ENCODE measurements around the gene ALPG. TPM values are rescaled to one million over a fixed set of nuclear protein-coding genes. Genes with fewer than 3 reads are reported as not detected.
"Not testable (repeated sequence)": the region's sequence is repeated elsewhere in the genome, so short reads cannot be mapped to it uniquely, and the experiment has no call there.

The ALPG gene
- total and polyA plus RNA-seq, 9 of the 15 experiments (the other 6 are each of a cell fraction or from before 2014, with no cell fraction given) = not detected

DNA sequence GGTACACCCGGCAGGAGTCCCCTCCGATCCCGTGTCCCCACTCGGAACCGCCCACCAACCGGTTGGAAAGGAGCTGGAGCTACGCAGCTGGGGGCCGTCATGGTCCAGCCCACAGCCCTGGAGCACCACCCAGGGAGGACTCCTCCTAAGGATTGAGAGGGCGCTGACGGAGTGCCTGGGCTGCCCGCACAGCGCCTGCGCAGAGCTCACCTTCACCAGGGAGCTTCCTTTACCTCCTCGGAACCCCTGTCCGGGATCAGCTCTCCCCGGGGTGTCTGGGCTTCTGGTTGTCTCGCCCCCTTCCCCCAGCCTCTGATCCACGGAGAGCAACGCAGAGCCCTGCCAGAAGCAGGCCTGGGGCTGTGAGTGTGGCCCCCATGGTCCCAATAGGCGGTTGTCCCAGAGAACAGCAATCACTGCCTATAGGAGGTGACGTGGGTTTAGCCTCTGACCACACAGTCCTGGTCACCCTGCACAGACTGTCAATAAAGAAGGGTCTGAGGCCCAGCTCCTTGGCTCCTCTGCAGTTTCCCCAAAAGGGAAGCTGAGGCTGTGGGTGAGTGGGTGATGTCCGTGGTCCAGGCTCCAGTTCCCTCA lies 14.6 kb downstream of the ALPG start:
- BruUV-seq (replicated peaks) = no TSS peak
- ATAC-seq (no peak), DNase-seq (ENCODE audit: extremely low read depth in 1 of 4, low spot score in 3 of 4) (no peak), FAIRE-seq (no peak)
- CTCF ChIA-PET (ENCODE audit: low intra/inter-chr PET ratio) = no interaction called here
- H3K9me1 ChIP-seq (ENCODE audit: control insufficient read depth, insufficient read depth, low read length) = no peaks in the 10 kb centered on the region
- peaks cover 0 to 9% of the 10 kb centered on the region in 2 experiments; a peak in 2 of 5 replicates for H3K4me1 ChIP-seq (replicated peaks in 1 of 2; ENCODE audit: control insufficient read depth in 2 of 2, insufficient read depth in 2 of 2, low read length in 2 of 2)
- H3K27me3 ChIP-seq (ENCODE audit: control insufficient read depth in 2 of 2, insufficient read depth in 2 of 2, low read length in 2 of 2) = peaks cover 0 to 19% of the 10 kb centered on the region in 2 experiments; a peak in 3 of 5 replicates
- H3K9me3 ChIP-seq (replicated peaks; ENCODE audit: control insufficient read depth, insufficient read depth, low read depth, low read length) = no peaks in the 10 kb centered on the region
- no peaks in the 10 kb centered on the region for H3K36me3 ChIP-seq (ENCODE audit: control insufficient read depth, insufficient read depth, low read length)
- TF ChIP-seq ZNF263 (CRISPR knock-in tag; IDR thresholded peaks at IDR 0.05; ENCODE audit: borderline replicate concordance) (peak; percentile 64; the same call in 1 of the 2 replicates), KAT8 (IDR thresholded peaks at IDR 0.05; ENCODE audit: low read depth) (no peak)
- no peaks in the 10 kb centered on the region for H3K79me2 ChIP-seq (ENCODE audit: control insufficient read depth, insufficient read depth, low read length)
- H3K4me2 ChIP-seq (ENCODE audit: insufficient read depth, low read length) = no peak overlapping the region
- intact Hi-C loops (cut with micrococcal nuclease) (no loop called here), in situ Hi-C loops (cut with MboI) (no loop called here)
- H4K20me1 ChIP-seq (replicated peaks; ENCODE audit: control insufficient read depth, insufficient read depth, low read length) = no peaks in the 10 kb centered on the region
- no peak overlapping the region for H3K27ac ChIP-seq (ENCODE audit: extremely low read depth, low read depth, low read length)
- 14% methylated on average over 7 of the region's 22 CpGs for WGBS (ENCODE audit: insufficient coverage, low coverage, missing lambda C conversion rate)
- no peak overlapping the region for H3K9ac ChIP-seq (ENCODE audit: insufficient read depth in 1 of 2, low read depth in 2 of 2, low read length in 2 of 2)
- POLR2A ChIA-PET = interaction anchor here (0.6 kb wide), 1 partner anchor 11 kb away, joined by 3 read pairs; no protein-coding TSS in a partner anchor
- H2AFZ ChIP-seq (ENCODE audit: low read depth, low read length) = no peak overlapping the region
- H3K4me3 ChIP-seq = no peak overlapping the region

DNA sequence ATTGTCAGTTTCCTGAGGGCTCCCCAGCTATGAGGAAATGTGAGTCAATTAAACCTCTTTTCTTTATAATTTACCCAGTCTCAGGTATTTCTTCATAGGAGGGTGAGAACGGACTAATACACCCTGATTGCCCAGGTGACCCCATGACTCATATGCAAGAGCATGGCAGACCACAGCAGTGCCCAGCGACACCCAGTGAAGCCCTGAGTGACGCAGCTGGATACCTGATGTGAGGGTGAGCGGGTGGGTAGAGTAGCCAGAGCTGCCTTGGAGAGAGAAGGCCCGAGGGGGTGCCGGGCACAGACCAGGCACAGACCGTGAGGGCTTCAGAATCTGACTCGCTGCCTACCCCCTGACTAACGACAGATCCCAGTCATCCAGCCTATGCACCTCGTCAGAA lies 15.4 kb downstream of the ALPG start:
- WGBS (ENCODE audit: insufficient coverage, low coverage, missing lambda C conversion rate) = 0% methylated on average over 3 of the region's 10 CpGs
- peaks cover 0 to 9% of the 10 kb centered on the region in 2 experiments; a peak in 2 of 5 replicates for H3K4me1 ChIP-seq (replicated peaks in 1 of 2; ENCODE audit: control insufficient read depth in 2 of 2, insufficient read depth in 2 of 2, low read length in 2 of 2)
- DNase-seq (ENCODE audit: extremely low read depth in 1 of 4, low spot score in 3 of 4) (no peak), FAIRE-seq (no peak), ATAC-seq (no peak)
- no peak overlapping the region for H3K4me3 ChIP-seq
- no peak overlapping the region for H3K4me2 ChIP-seq (ENCODE audit: insufficient read depth, low read length)
- no peaks in the 10 kb centered on the region for H3K36me3 ChIP-seq (ENCODE audit: control insufficient read depth, insufficient read depth, low read length)
- in situ Hi-C loops (cut with MboI) (no loop called here), intact Hi-C loops (cut with micrococcal nuclease) (no loop called here)
- no TSS peak for BruUV-seq (replicated peaks)
- H3K9me1 ChIP-seq (ENCODE audit: control insufficient read depth, insufficient read depth, low read length) = no peaks in the 10 kb centered on the region
- no peak overlapping the region for H3K27ac ChIP-seq (ENCODE audit: extremely low read depth, low read depth, low read length)
- TF ChIP-seq EP400 (IDR thresholded peaks at IDR 0.05) = no peak
- TF ChIP-seq E2F3 (CRISPR knock-in tag; IDR thresholded peaks at IDR 0.05) = no peak
- TF ChIP-seq ZNF217 (CRISPR knock-in tag; IDR thresholded peaks at IDR 0.05) = no peak
- TF ChIP-seq GTF2A2 (tag; IDR thresholded peaks at IDR 0.05) = no peak
- H3K9ac ChIP-seq (ENCODE audit: insufficient read depth in 1 of 2, low read depth in 2 of 2, low read length in 2 of 2) = no peak overlapping the region
- H2AFZ ChIP-seq (ENCODE audit: low read depth, low read length) = no peak overlapping the region
- ChIA-PET CTCF (ENCODE audit: low intra/inter-chr PET ratio) (no interaction called here), POLR2A (no interaction called here)
- H3K79me2 ChIP-seq (ENCODE audit: control insufficient read depth, insufficient read depth, low read length) = no peaks in the 10 kb centered on the region
- H3K9me3 ChIP-seq (replicated peaks; ENCODE audit: control insufficient read depth, insufficient read depth, low read depth, low read length) = no peaks in the 10 kb centered on the region
- H4K20me1 ChIP-seq (replicated peaks; ENCODE audit: control insufficient read depth, insufficient read depth, low read length) = no peaks in the 10 kb centered on the region
- H3K27me3 ChIP-seq (ENCODE audit: control insufficient read depth in 2 of 2, insufficient read depth in 2 of 2, low read length in 2 of 2) = peaks cover 0 to 18% of the 10 kb centered on the region in 2 experiments; a peak in 3 of 5 replicates

DNA sequence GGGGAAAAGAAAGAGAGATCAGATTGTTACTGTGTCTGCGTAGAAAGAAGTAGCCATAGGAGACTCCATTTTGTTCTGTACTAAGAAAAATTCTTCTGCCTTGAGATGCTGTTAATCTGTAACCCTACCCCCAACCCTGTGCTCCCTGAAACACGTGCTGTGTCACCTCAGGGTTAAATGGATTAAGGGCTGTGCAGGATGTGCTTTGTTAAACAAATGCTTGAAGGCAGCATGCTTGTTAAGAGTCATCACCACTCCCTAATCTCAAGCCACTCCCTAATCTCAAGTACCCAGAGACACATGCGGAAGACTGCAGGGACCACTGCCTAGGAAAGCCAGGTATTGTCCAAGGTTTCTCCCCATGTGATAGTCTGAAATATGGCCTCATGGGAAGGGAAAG lies 16.4 kb downstream of the ALPG start:
- H3K4me2 ChIP-seq (ENCODE audit: insufficient read depth, low read length); H3K4me1 ChIP-seq (replicated peaks in 1 of 2; ENCODE audit: control insufficient read depth in 2 of 2, insufficient read depth in 2 of 2, low read length in 2 of 2); H3K79me2 ChIP-seq (ENCODE audit: control insufficient read depth, insufficient read depth, low read length); FAIRE-seq; H3K9me1 ChIP-seq (ENCODE audit: control insufficient read depth, insufficient read depth, low read length); ATAC-seq; H3K4me3 ChIP-seq; DNase-seq (ENCODE audit: extremely low read depth in 1 of 4, low spot score in 3 of 4); CTCF ChIA-PET (ENCODE audit: low intra/inter-chr PET ratio); H3K9ac ChIP-seq (ENCODE audit: insufficient read depth in 1 of 2, low read depth in 2 of 2, low read length in 2 of 2); H3K36me3 ChIP-seq (ENCODE audit: control insufficient read depth, insufficient read depth, low read length); H2AFZ ChIP-seq (ENCODE audit: low read depth, low read length); POLR2A ChIA-PET; BruUV-seq (replicated peaks); H3K9me3 ChIP-seq (replicated peaks; ENCODE audit: control insufficient read depth, insufficient read depth, low read depth, low read length); H3K27ac ChIP-seq (ENCODE audit: extremely low read depth, low read depth, low read length); intact Hi-C loops (cut with micrococcal nuclease); H4K20me1 ChIP-seq (replicated peaks; ENCODE audit: control insufficient read depth, insufficient read depth, low read length); in situ Hi-C loops (cut with MboI): not testable (repeated sequence)
- WGBS (ENCODE audit: insufficient coverage, low coverage, missing lambda C conversion rate) = 3% methylated on average over 3 of the region's 3 CpGs
- H3K27me3 ChIP-seq (ENCODE audit: control insufficient read depth in 2 of 2, insufficient read depth in 2 of 2, low read length in 2 of 2) = peaks cover 0 to 17% of the 10 kb centered on the region in 2 experiments; a peak in 3 of 5 replicates
